HepG2 (cell line): ENCODE measurements around the gene THRA. TPM values are rescaled to one million over a fixed set of nuclear protein-coding genes. Genes with fewer than 3 reads are reported as not detected.
A peak's percentile ranks its signal among the peaks of the same experiment; 100 is the strongest.

Source experiments
- AGO2 ChIP-seq: fragments of 200-400 bp; formaldehyde crosslinking; optimal IDR thresholded peaks from 2 replicates; pipeline ENCODE3; 2017; ENCODE audit warnings: mild to moderate bottlenecking, low read depth, low read length, moderate library complexity
- CREB1 ChIP-seq, 2 experiments: fragments of 450-650 bp in 1 of 2; IDR thresholded peaks; 2 replicates each; pipeline ENCODE4 v1.6.1; 2016 to 2017; ENCODE audit warnings: control low read depth in 1 of 2, mild to moderate bottlenecking in 1 of 2, missing compliant biosample characterization in 1 of 2, missing genetic modification characterization in 1 of 2
- DNMT1 ChIP-seq: sonication (generic); formaldehyde crosslinking; IDR thresholded peaks from 2 replicates; pipeline ENCODE4 v1.5.1; 2020; ENCODE audit warnings: mild to moderate bottlenecking, missing genetic modification reagents
- HNF4A ChIP-seq: sonication (generic); formaldehyde crosslinking; IDR thresholded peaks from 2 replicates; pipeline ENCODE4 v1.4.0; 2020; ENCODE audit warnings: missing genetic modification reagents
- HNRNPK ChIP-seq: fragments of 200-400 bp; formaldehyde crosslinking; IDR thresholded peaks from 2 replicates; pipeline ENCODE4 v1.6.1; 2018; ENCODE audit warnings: low read length, low read depth, moderate library complexity, mild to moderate bottlenecking; ENCODE audit not compliant: poor library complexity, severe bottlenecking
- KDM3A ChIP-seq: IDR thresholded peaks from 2 replicates; pipeline ENCODE4 v1.6.1; 2018; ENCODE audit warnings: low read depth, missing compliant biosample characterization
- NAIF1 ChIP-seq: sonication (generic); formaldehyde crosslinking; IDR thresholded peaks from 2 replicates; pipeline ENCODE4 v1.5.0; 2020; ENCODE audit warnings: mild to moderate bottlenecking, missing genetic modification reagents, borderline replicate concordance
- RARG ChIP-seq: sonication (generic); formaldehyde crosslinking; IDR thresholded peaks from 2 replicates; pipeline ENCODE4 v1.4.0; 2020; ENCODE audit warnings: low read depth, mild to moderate bottlenecking, missing genetic modification reagents
- TBP ChIP-seq: sonication (generic); formaldehyde crosslinking; IDR thresholded peaks from 2 replicates; pipeline ENCODE4 v1.5.0; 2020; ENCODE audit warnings: missing genetic modification reagents
- TGIF2 ChIP-seq: IDR thresholded peaks from 2 replicates; pipeline ENCODE4 v1.6.1; 2016; ENCODE audit warnings: control low read depth, missing compliant biosample characterization
- THYN1 ChIP-seq: sonication (generic); formaldehyde crosslinking; IDR thresholded peaks from 2 replicates; pipeline ENCODE4 v1.8.1; 2023; ENCODE audit warnings: low read depth, mild to moderate bottlenecking, moderate library complexity, missing genetic modification reagents, borderline replicate concordance
- ZBTB42 ChIP-seq: sonication (generic); formaldehyde crosslinking; IDR thresholded peaks from 2 replicates; pipeline ENCODE4 v1.5.0; 2020; ENCODE audit warnings: mild to moderate bottlenecking, missing genetic modification reagents
- ZFYVE20 ChIP-seq: sonication (generic); formaldehyde crosslinking; IDR thresholded peaks from 2 replicates; pipeline ENCODE4 v1.8.0; 2023; ENCODE audit warnings: low read depth, mild to moderate bottlenecking, moderate library complexity, missing genetic modification reagents, borderline replicate concordance
- ZNF263 ChIP-seq: sonication (generic); formaldehyde crosslinking; IDR thresholded peaks from 2 replicates; pipeline ENCODE4 v1.4.0; 2020; ENCODE audit warnings: missing genetic modification reagents
- ZNF3 ChIP-seq: IDR thresholded peaks from 2 replicates; pipeline ENCODE4 v1.7.0; 2017; ENCODE audit warnings: inconsistent platforms
- ZNF670 ChIP-seq: sonication (generic); formaldehyde crosslinking; IDR thresholded peaks from 2 replicates; pipeline ENCODE4 v1.8.0; 2022; ENCODE audit warnings: mild to moderate bottlenecking, missing genetic modification reagents, borderline replicate concordance
- ZNF788 ChIP-seq: sonication (generic); formaldehyde crosslinking; IDR thresholded peaks from 2 replicates; pipeline ENCODE4 v1.5.0; 2020; ENCODE audit warnings: mild to moderate bottlenecking, missing genetic modification reagents, borderline replicate concordance
- ZSCAN20 ChIP-seq: sonication (generic); formaldehyde crosslinking; IDR thresholded peaks from 2 replicates; pipeline ENCODE4 v1.4.0; 2020; ENCODE audit warnings: missing genetic modification reagents, mild to moderate bottlenecking, borderline replicate concordance
- polyA plus RNA-seq, 8 experiments: library from polyadenylated mRNA; depleted of rRNA in 3 of 8; stranded (reverse) in 7 of 8; unstranded in 1 of 8; fragments of >200 nt; fragmentation: Illumina TruSeq in 4 of 8; extraction: Trizol in 4 of 8; gene quantifications; 2 replicates each; pipeline versions ENCODE4 v1.2.1 to v1.2.3, GENCODE V29; 2011 to 2016; ENCODE audit warnings: low read depth in 4 of 8, missing spikeins in 1 of 8, mixed read lengths in 1 of 8; ENCODE audit not compliant: insufficient read depth in 1 of 8
- total RNA-seq, 5 experiments: library from RNA; depleted of rRNA; stranded (reverse); fragments of >200 nt; fragmentation: Illumina TruSeq; extraction: Trizol; gene quantifications; 2 replicates each; pipeline ENCODE4 v1.2.3, GENCODE V29; 2016; ENCODE audit warnings: low read depth in 1 of 5
- TF ChIP-seq, protein P1 (sequence below): sonication (generic); formaldehyde crosslinking; IDR thresholded peaks from 2 replicates; pipeline ENCODE4 v1.9.0; 2021; ENCODE audit warnings: mild to moderate bottlenecking, missing genetic modification reagents
- TF ChIP-seq, protein P2 (sequence below): IDR thresholded peaks from 2 replicates; pipeline ENCODE4 v1.6.1; 2016; ENCODE audit warnings: missing genetic modification reagents, missing compliant biosample characterization
- TF ChIP-seq, protein P3 (sequence below): sonication (generic); formaldehyde crosslinking; IDR thresholded peaks from 2 replicates; pipeline ENCODE4 v1.4.0; 2020; ENCODE audit warnings: missing genetic modification reagents
- TF ChIP-seq, protein P4 (sequence below): sonication (generic); formaldehyde crosslinking; conservative IDR thresholded peaks from 2 replicates; pipeline ENCODE4 v1.4.0; 2020; ENCODE audit warnings: missing genetic modification reagents

THRA gene
- total and polyA plus RNA-seq, 2 of the 13 experiments (the other 11 are each of a cell fraction or from before 2014, with no cell fraction given), result 8.0 to 9.9 TPM

DNA sequence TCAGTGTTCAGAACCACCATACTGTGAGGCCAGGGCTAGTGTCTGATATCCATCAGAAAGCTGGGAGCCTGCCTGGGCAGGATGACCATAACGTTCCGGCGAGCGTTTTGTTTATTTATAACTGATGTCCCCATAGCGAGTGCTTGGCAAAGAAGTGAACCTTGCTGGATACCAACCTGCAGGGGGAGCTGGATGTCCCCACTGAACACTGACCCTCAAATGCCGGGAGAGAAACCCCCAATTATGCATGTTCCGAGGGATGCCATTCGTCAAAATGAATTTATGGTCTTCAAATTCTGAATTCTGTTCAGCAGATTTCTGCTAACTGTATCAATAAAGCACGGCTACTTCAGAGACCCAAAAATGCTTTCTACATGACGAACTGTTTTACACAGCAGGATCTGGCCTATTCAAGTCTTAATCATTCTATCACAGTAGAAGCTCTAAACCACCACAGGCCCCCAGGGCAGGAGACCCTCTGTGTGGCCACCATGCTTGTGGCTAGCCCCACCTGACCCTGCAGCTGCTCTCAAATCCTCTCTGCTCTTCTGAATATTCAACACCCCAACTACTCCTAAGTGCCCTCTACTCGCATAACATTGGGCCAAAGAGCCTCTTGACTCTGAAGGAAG is 23.8 kb upstream of the THRA start (continued):
- TF ChIP-seq, protein P1, sequence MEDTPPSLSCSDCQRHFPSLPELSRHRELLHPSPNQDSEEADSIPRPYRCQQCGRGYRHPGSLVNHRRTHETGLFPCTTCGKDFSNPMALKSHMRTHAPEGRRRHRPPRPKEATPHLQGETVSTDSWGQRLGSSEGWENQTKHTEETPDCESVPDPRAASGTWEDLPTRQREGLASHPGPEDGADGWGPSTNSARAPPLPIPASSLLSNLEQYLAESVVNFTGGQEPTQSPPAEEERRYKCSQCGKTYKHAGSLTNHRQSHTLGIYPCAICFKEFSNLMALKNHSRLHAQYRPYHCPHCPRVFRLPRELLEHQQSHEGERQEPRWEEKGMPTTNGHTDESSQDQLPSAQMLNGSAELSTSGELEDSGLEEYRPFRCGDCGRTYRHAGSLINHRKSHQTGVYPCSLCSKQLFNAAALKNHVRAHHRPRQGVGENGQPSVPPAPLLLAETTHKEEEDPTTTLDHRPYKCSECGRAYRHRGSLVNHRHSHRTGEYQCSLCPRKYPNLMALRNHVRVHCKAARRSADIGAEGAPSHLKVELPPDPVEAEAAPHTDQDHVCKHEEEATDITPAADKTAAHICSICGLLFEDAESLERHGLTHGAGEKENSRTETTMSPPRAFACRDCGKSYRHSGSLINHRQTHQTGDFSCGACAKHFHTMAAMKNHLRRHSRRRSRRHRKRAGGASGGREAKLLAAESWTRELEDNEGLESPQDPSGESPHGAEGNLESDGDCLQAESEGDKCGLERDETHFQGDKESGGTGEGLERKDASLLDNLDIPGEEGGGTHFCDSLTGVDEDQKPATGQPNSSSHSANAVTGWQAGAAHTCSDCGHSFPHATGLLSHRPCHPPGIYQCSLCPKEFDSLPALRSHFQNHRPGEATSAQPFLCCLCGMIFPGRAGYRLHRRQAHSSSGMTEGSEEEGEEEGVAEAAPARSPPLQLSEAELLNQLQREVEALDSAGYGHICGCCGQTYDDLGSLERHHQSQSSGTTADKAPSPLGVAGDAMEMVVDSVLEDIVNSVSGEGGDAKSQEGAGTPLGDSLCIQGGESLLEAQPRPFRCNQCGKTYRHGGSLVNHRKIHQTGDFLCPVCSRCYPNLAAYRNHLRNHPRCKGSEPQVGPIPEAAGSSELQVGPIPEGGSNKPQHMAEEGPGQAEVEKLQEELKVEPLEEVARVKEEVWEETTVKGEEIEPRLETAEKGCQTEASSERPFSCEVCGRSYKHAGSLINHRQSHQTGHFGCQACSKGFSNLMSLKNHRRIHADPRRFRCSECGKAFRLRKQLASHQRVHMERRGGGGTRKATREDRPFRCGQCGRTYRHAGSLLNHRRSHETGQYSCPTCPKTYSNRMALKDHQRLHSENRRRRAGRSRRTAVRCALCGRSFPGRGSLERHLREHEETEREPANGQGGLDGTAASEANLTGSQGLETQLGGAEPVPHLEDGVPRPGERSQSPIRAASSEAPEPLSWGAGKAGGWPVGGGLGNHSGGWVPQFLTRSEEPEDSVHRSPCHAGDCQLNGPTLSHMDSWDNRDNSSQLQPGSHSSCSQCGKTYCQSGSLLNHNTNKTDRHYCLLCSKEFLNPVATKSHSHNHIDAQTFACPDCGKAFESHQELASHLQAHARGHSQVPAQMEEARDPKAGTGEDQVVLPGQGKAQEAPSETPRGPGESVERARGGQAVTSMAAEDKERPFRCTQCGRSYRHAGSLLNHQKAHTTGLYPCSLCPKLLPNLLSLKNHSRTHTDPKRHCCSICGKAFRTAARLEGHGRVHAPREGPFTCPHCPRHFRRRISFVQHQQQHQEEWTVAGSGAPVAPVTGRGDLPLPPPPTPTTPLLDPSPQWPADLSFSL, result no peak
- TF ChIP-seq ZNF670 (CRISPR knock-in tag) (no peak), THYN1 (no peak), KDM3A (CRISPR knock-in tag) (peak; percentile 66), CREB1 (IDR thresholded peaks at IDR 0.05) (no peak), CREB1 (CRISPR knock-in tag; IDR thresholded peaks at IDR 0.05) (no peak), ZBTB42 (CRISPR knock-in tag) (no peak), HNRNPK (no peak), RARG (CRISPR knock-in tag) (no peak), AGO2 (no peak), ZFYVE20 (no peak), DNMT1 (CRISPR knock-in tag) (no peak), NAIF1 (CRISPR knock-in tag) (no peak), ZNF788 (CRISPR knock-in tag) (no peak; the same call in 1 of the 2 replicates), ZNF263 (CRISPR knock-in tag) (no peak), HNF4A (CRISPR knock-in tag) (no peak), TGIF2 (CRISPR knock-in tag) (no peak), TBP (CRISPR knock-in tag) (no peak), ZNF3 (CRISPR knock-in tag) (no peak), ZSCAN20 (CRISPR knock-in tag) (no peak)
- TF ChIP-seq, protein P2, sequence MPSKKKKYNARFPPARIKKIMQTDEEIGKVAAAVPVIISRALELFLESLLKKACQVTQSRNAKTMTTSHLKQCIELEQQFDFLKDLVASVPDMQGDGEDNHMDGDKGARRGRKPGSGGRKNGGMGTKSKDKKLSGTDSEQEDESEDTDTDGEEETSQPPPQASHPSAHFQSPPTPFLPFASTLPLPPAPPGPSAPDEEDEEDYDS, result 0 out of 2 replicates have a peak, but pooled peaks have one; percentile 32
- TF ChIP-seq, protein P3, sequence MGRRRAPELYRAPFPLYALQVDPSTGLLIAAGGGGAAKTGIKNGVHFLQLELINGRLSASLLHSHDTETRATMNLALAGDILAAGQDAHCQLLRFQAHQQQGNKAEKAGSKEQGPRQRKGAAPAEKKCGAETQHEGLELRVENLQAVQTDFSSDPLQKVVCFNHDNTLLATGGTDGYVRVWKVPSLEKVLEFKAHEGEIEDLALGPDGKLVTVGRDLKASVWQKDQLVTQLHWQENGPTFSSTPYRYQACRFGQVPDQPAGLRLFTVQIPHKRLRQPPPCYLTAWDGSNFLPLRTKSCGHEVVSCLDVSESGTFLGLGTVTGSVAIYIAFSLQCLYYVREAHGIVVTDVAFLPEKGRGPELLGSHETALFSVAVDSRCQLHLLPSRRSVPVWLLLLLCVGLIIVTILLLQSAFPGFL (CRISPR knock-in tag), result no peak
- TF ChIP-seq, protein P4, sequence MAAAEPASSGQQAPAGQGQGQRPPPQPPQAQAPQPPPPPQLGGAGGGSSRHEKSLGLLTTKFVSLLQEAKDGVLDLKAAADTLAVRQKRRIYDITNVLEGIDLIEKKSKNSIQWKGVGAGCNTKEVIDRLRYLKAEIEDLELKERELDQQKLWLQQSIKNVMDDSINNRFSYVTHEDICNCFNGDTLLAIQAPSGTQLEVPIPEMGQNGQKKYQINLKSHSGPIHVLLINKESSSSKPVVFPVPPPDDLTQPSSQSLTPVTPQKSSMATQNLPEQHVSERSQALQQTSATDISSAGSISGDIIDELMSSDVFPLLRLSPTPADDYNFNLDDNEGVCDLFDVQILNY (CRISPR knock-in tag), result no peak
